Skeletal muscle satellite cell (primary cell): ENCODE measurements around the gene FGF22.

ENCODE experiments used
- H3K27me3 ChIP-seq: 2 replicates; pipeline ENCODE4 v1.7.0; 2013; ENCODE audit warnings: low read length; ENCODE audit not compliant: control insufficient read depth, insufficient read depth
- H3K36me3 ChIP-seq: 2 replicates; pipeline ENCODE4 v1.7.0; 2013; ENCODE audit warnings: mild to moderate bottlenecking, control low read depth, low read length; ENCODE audit not compliant: insufficient read depth
- H3K4me1 ChIP-seq: 2 replicates; pipeline ENCODE4 v1.7.0; 2013; ENCODE audit warnings: low read length; ENCODE audit not compliant: control insufficient read depth, insufficient read depth
- H3K4me2 ChIP-seq: 2 replicates; pipeline ENCODE4 v1.7.0; 2013; ENCODE audit warnings: mild to moderate bottlenecking, low read length
- H3K4me3 ChIP-seq: 2 replicates; pipeline ENCODE4 v1.7.0; 2013; ENCODE audit warnings: low read length
- H3K9ac ChIP-seq: 2 replicates; pipeline ENCODE4 v1.7.0; 2013; ENCODE audit warnings: mild to moderate bottlenecking, low read depth, low read length, moderate library complexity
- H3K9me3 ChIP-seq: replicated peaks from 2 replicates; pipeline ENCODE4 v1.7.0; 2013; ENCODE audit warnings: mild to moderate bottlenecking, control low read depth, low read length

The FGF22 gene

GRCh38 chr19:648904-649801, 9.5 kb downstream of the FGF22 start:
- Histone ChIP-seq H3K4me1 (no peaks in the 10 kb centered on the region), H3K4me3 (no peak overlapping the region), H3K27me3 (no peaks in the 10 kb centered on the region), H3K9me3 (no peaks in the 10 kb centered on the region), H3K9ac (no peak overlapping the region), H3K36me3 (peaks cover 73% of the 10 kb centered on the region), H3K4me2 (no peak overlapping the region)

- Histone ChIP-seq H3K27me3 (no peaks in the 10 kb centered on the region), H3K4me3 (no peak overlapping the region), H3K9me3 (no peaks in the 10 kb centered on the region), H3K4me1 (no peaks in the 10 kb centered on the region), H3K9ac (no peak overlapping the region), H3K36me3 (peaks cover 68% of the 10 kb centered on the region), H3K4me2 (no peak overlapping the region)
Measured at GRCh38 chr19:650121-650520, 10.4 kb downstream of the FGF22 start.

GRCh38 chr19:651114-651818, 11.6 kb downstream of the FGF22 start:
- H3K4me2 ChIP-seq = no peak overlapping the region
- H3K4me3 ChIP-seq = no peak overlapping the region
- H3K9me3 ChIP-seq = no peaks in the 10 kb centered on the region
- H3K36me3 ChIP-seq = peaks cover 60% of the 10 kb centered on the region
- H3K27me3 ChIP-seq = no peaks in the 10 kb centered on the region
- peaks cover 5% of the 10 kb centered on the region for H3K4me1 ChIP-seq
- H3K9ac ChIP-seq = no peak overlapping the region

DNA sequence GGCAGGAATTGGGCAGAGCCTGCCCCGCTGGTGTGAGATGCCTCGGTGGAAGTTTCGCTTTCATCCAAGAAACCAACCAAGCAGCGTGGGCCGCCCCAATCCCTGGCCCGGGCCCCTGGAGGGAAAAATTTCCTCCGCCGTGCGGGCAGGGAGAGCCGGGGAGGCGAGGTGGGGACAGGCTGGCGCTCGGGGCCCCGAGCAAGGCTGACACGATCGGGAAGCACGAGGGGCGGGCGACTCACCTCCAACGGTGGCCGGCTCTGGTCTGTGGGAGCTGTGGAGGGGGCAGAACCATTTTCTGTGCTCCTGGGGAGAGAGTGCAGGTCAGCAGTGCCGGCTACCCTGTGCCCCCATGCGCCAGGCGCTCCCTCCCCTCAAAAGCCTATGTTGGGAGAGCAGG, 12.3 kb downstream of the FGF22 start:
- Histone ChIP-seq H3K36me3 (peaks cover 57% of the 10 kb centered on the region), H3K9ac (no peak overlapping the region), H3K4me3 (no peak overlapping the region), H3K4me2 (no peak overlapping the region), H3K9me3 (no peaks in the 10 kb centered on the region), H3K4me1 (peaks cover 12% of the 10 kb centered on the region), H3K27me3 (no peaks in the 10 kb centered on the region)

DNA sequence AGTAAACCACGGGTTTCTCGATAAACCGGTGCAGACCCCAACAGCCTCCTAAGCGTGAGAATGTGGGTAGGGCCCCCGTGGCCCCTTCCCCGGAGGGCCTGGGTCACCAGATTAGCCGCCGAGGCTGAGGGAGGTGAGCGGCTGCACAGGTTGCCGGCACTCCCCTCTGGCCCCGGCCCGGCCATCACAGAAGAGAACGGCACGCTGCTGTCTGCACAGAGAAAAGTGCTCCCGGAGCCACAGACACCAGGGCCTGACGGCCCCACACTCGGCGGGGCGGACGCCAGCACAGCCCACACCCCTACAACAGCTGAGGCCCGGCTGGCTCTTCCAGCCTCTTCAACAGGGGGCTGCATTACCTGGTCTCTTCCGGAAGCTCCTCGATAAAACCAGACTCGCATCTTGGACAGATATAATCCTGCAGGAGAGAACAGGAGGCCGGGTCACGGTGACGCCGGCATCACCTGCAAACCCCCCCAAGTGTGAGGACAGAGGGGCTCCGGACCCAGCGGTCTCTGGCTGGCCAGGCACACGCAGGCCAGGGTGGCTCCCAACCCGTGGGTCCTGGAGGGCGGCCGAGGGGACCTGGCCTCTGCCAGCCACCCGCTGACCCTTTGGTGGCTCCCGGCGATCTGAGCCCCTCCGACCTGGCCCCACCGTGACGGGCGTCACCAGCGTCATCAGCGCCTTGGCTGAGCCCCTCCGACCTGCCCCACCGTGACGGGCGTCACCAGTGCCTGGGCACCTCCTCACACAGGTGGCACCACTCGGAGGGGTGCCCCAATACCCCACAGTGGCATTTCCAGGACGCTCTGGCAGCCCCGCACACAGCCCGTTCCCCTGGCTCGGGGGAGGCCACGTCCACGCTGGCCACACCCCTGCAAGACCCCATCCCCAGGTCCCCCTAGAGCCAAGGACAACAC, 13.0 kb downstream of the FGF22 start:
- H3K4me1 ChIP-seq = peaks cover 19% of the 10 kb centered on the region
- H3K9me3 ChIP-seq = no peaks in the 10 kb centered on the region
- H3K9ac ChIP-seq = no peak overlapping the region
- H3K4me3 ChIP-seq = no peak overlapping the region
- H3K4me2 ChIP-seq = no peak overlapping the region
- H3K36me3 ChIP-seq = peaks cover 50% of the 10 kb centered on the region
- H3K27me3 ChIP-seq = no peaks in the 10 kb centered on the region

DNA sequence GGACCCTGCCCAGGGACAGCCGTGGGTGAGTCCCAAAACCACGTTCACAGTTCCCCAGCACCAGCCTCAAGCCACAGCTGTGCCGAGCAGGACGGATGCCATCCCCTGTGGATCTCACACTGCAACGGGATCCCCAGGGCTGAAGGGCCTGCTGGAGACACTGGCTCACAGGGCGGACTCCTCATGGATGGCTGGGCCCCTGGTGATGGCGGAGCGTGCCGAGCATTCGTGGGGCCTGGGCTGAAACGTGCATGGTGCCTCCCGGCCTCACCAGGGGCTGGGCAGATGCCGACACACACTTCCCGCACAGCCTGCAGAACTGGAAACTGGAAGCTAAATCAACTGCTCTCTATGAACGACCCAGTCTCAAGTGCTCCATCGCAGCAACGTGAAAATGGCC, 13.7 kb downstream of the FGF22 start:
- Histone ChIP-seq H3K4me2 (no peak overlapping the region), H3K4me3 (no peak overlapping the region), H3K9me3 (no peaks in the 10 kb centered on the region), H3K9ac (no peak overlapping the region), H3K4me1 (peaks cover 26% of the 10 kb centered on the region), H3K27me3 (no peaks in the 10 kb centered on the region), H3K36me3 (peaks cover 53% of the 10 kb centered on the region)

GRCh38 chr19:655691-656090, 16.0 kb downstream of the FGF22 start:
- Histone ChIP-seq H3K4me1 (peaks cover 48% of the 10 kb centered on the region), H3K9ac (no peak overlapping the region), H3K9me3 (no peaks in the 10 kb centered on the region), H3K27me3 (no peaks in the 10 kb centered on the region), H3K4me3 (no peak overlapping the region), H3K4me2 (no peak overlapping the region), H3K36me3 (peaks cover 45% of the 10 kb centered on the region)

DNA sequence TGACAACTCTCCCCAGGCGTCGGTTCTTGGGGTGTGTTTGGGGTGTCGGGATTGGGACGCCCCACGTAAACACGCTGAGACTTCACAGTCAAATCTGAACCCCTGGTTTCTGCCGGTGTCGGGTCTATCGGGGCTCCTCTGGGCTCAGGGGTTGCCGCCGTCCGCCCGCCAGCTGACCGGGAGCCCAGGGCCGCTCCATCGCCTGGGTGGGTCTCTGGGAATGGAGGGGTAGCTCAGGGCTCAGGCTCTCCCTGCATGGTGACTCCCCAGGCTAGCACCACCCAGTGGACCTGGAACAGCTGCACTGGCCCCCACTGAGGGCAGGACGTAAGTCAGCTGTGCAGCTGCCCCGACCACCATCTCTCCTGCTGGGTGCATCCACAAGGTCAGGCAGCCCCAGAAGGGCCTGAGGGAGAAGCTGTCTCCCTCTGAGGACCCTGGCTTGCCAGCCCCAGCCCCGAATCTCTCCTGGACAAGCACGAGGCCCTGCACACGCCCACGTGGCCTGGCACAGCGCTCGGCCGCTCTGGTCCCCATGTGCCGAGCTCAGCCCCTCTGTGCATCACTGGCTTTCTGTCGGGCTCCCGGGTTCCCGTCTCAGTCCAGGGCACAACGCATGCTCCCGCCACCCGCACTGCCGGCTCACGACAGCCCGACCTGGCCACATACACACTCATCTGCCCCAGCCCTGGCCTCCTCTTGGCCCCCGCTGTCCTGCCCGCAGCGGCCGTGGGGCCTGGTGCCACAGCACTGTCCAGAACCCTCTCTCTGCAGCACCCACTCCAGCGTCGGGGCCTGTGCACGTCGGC, 17.3 kb downstream of the FGF22 start:
- no peaks in the 10 kb centered on the region for H3K9me3 ChIP-seq
- peaks cover 60% of the 10 kb centered on the region for H3K4me1 ChIP-seq
- H3K9ac ChIP-seq = no peak overlapping the region
- no peak overlapping the region for H3K4me3 ChIP-seq
- no peak overlapping the region for H3K4me2 ChIP-seq
- H3K27me3 ChIP-seq = no peaks in the 10 kb centered on the region
- H3K36me3 ChIP-seq = peaks cover 33% of the 10 kb centered on the region

DNA sequence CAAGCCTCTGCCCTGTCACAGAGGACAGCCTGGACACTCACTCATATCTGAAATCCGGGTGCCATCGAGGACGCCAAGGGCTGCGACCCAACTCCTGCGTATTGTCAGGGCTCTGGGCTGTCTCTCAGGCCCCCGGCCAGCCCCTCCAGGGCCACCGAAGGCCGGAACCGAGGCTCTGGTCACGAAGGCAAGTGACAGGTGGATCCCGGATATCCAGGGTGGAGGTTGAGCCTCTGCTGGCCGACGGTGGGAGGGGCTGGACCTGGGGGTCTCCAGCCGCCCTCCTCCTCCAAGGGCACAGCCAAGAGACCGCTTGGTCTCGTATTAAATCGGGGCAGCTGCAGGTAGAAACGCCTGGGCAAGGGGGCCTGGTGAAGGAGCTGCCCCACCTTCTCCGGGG, 17.9 kb downstream of the FGF22 start:
- H3K9me3 ChIP-seq = no peaks in the 10 kb centered on the region
- H3K4me2 ChIP-seq = no peak overlapping the region
- H3K4me3 ChIP-seq = no peak overlapping the region
- no peak overlapping the region for H3K9ac ChIP-seq
- H3K36me3 ChIP-seq = peaks cover 31% of the 10 kb centered on the region
- H3K4me1 ChIP-seq = peaks cover 60% of the 10 kb centered on the region
- no peaks in the 10 kb centered on the region for H3K27me3 ChIP-seq

- peak overlapping the region; percentile 100 for H3K4me2 ChIP-seq
- no peaks in the 10 kb centered on the region for H3K27me3 ChIP-seq
- H3K9ac ChIP-seq = peak overlapping the region; percentile 54
- H3K36me3 ChIP-seq = peaks cover 25% of the 10 kb centered on the region
- peak overlapping the region; percentile 60 for H3K4me3 ChIP-seq
- peaks cover 60% of the 10 kb centered on the region for H3K4me1 ChIP-seq
- no peaks in the 10 kb centered on the region for H3K9me3 ChIP-seq
Measured at GRCh38 chr19:658059-658839, 18.6 kb downstream of the FGF22 start.
